Occipital lobe (tissue), 2 donors: Measurements from ENCODE around the gene RHCE. TPM values are rescaled to one million over a fixed set of nuclear protein-coding genes. Genes with fewer than 3 reads are reported as not detected.
"Not testable (repeated sequence)": the region's sequence is repeated elsewhere in the genome, so short reads cannot be mapped to it uniquely, and the experiment has no call there.

Experiments
- DNase-seq: peaks from one replicate; lab custom pipeline; 2025; lab: John Stamatoyannopoulos, UW
- total RNA-seq: library from RNA; depleted of rRNA; stranded (reverse); fragments of >200 nt; gene quantifications from one replicate; pipeline ENCODE4 v1.2.3, GENCODE V29; 2014

Gene RHCE
- not detected for total RNA-seq

GRCh38 chr1:25420715-25421114, at the start of gene RHCE:
RHCE (minus strand) TSS chr1:25420825; CDS start chr1:25420786, 39 bp downstream.
- DNase-seq: not testable (repeated sequence)

GRCh38 chr1:25469177-25469576, 48.6 kb upstream of the RHCE start:
- no peak for DNase-seq

- DNase-seq: no peak
Measured at GRCh38 chr1:25468033-25468432, 47.4 kb upstream of the RHCE start.

GRCh38 chr1:25467616-25468015, 47.0 kb upstream of the RHCE start:
- no peak for DNase-seq

GRCh38 chr1:25467193-25467592, 46.6 kb upstream of the RHCE start:
- no peak for DNase-seq

GRCh38 chr1:25462732-25463131, 42.1 kb upstream of the RHCE start:
- no peak for DNase-seq

- DNase-seq: no peak
Measured at GRCh38 chr1:25461849-25462248, 41.2 kb upstream of the RHCE start.

GRCh38 chr1:25460816-25461215, 40.2 kb upstream of the RHCE start:
- not testable (repeated sequence) for DNase-seq

- DNase-seq: no peak
Measured at GRCh38 chr1:25460020-25460419, 39.4 kb upstream of the RHCE start.

GRCh38 chr1:25458541-25459298, 38.1 kb upstream of the RHCE start:
- no peak for DNase-seq

GRCh38 chr1:25456502-25456901, 35.9 kb upstream of the RHCE start:
- DNase-seq: no peak

GRCh38 chr1:25451908-25452307, 31.3 kb upstream of the RHCE start:
- no peak for DNase-seq

- DNase-seq: no peak
Measured at GRCh38 chr1:25450891-25451290, 30.3 kb upstream of the RHCE start.

GRCh38 chr1:25447547-25447946, 26.9 kb upstream of the RHCE start:
- no peak for DNase-seq

GRCh38 chr1:25445993-25446538, 25.4 kb upstream of the RHCE start:
- DNase-seq: no peak

GRCh38 chr1:25444604-25445003, 24.0 kb upstream of the RHCE start:
- DNase-seq: not testable (repeated sequence)

GRCh38 chr1:25443030-25443699, 22.5 kb upstream of the RHCE start:
- no peak for DNase-seq

GRCh38 chr1:25442178-25442577, 21.6 kb upstream of the RHCE start:
- DNase-seq: no peak

- DNase-seq: no peak
Measured at GRCh38 chr1:25439287-25439686, 18.7 kb upstream of the RHCE start.

GRCh38 chr1:25437672-25438071, 17.0 kb upstream of the RHCE start:
- no peak for DNase-seq

GRCh38 chr1:25435397-25436108, 14.9 kb upstream of the RHCE start:
- DNase-seq: no peak
